Caco-2 (cell line): Measurements from ENCODE around the gene NR2E3. TPM values are rescaled to one million over a fixed set of nuclear protein-coding genes. Genes with fewer than 3 reads are reported as not detected.

Experiments
- BruUV-seq: library from RNA; stranded (reverse); fragments of 400-500 nt; replicated peaks from 2 replicates; lab custom pipeline; 2021; lab: Mats Ljungman, UMichigan
- CTCF ChIA-PET: fragments of 300-600 bp; sonication (Branson Sonifier 250); formaldehyde crosslinking; loops from one replicate; lab custom pipeline; 2022; ENCODE audit warnings: antibody characterized with exemption; lab: Charles Lee
- POLR2A ChIA-PET: fragments of 300-600 bp; sonication (Branson Sonifier 250); formaldehyde crosslinking; loops from one replicate; lab custom pipeline; 2022; ENCODE audit warnings: antibody characterized with exemption; lab: Charles Lee
- DNase-seq, 2 experiments: peaks; one replicate each; pipeline versions ENCODE4 v3.0.0 to v3.0.0-alpha.2; 2020 to 2022
- H3K27me3 ChIP-seq: replicated peaks from 2 replicates; pipeline ENCODE4 v1.6.0; 2011; ENCODE audit warnings: low read length; ENCODE audit not compliant: control insufficient read depth, insufficient read depth
- H3K36me3 ChIP-seq: 2 replicates; pipeline ENCODE4 v1.5.1; 2011; ENCODE audit warnings: low read length; ENCODE audit not compliant: control insufficient read depth, insufficient read depth
- H3K4me1 ChIP-seq: fragments of 250-450 bp; sonication (Bioruptor Pico); 2 replicates; pipeline ENCODE4 v1.5.1; 2020; ENCODE audit warnings: mild to moderate bottlenecking
- H3K4me3 ChIP-seq: 2 replicates; pipeline ENCODE4 v1.5.1; 2011; ENCODE audit warnings: low read depth, mild to moderate bottlenecking, control low read depth, low read length
- H3K9me3 ChIP-seq: fragments of 250-450 bp; sonication (Bioruptor Pico); 2 replicates; pipeline ENCODE4 v1.5.1; 2020; ENCODE audit warnings: mild to moderate bottlenecking, moderate library complexity
- H3K27ac Mint-ChIP-seq: one replicate; pipeline ENCODE4 v1.8.0; 2022; ENCODE audit warnings: mixed read lengths; ENCODE audit not compliant: unreplicated experiment
- H3K27me3 Mint-ChIP-seq: one replicate; pipeline ENCODE4 v1.8.0; 2022; ENCODE audit warnings: mixed read lengths; ENCODE audit not compliant: insufficient read depth, unreplicated experiment
- H3K36me3 Mint-ChIP-seq: one replicate; pipeline ENCODE4 v1.8.0; 2022; ENCODE audit warnings: mild to moderate bottlenecking, mixed read lengths; ENCODE audit not compliant: insufficient read depth, unreplicated experiment
- H3K4me1 Mint-ChIP-seq: one replicate; pipeline ENCODE4 v1.8.0; 2022; ENCODE audit warnings: low read depth, mixed read lengths; ENCODE audit not compliant: unreplicated experiment
- H3K4me3 Mint-ChIP-seq: one replicate; pipeline ENCODE4 v1.8.0; 2022; ENCODE audit warnings: mild to moderate bottlenecking, moderate library complexity, mixed read lengths; ENCODE audit not compliant: unreplicated experiment
- H3K9me3 Mint-ChIP-seq: one replicate; pipeline ENCODE4 v1.8.0; 2022; ENCODE audit warnings: mixed read lengths; ENCODE audit not compliant: unreplicated experiment
- intact Hi-C: fragments of 100-400 bp; cut with micrococcal nuclease; formaldehyde crosslinking; loops from one replicate; pipeline ENCODE4 v1.10.0; 2022; ENCODE audit not compliant: unreplicated experiment
- total RNA-seq: library from RNA; stranded (reverse); gene quantifications from 2 replicates; pipeline ENCODE4 v1.2.3, GENCODE V29; 2022
- TF ChIP-seq, protein P1 (sequence below), 2 experiments: fragments of 200-600 bp in 1 of 2; IDR thresholded peaks; 1 replicate in 1 of 2; 2 replicates in 1 of 2; pipeline versions ENCODE4 v1.5.1 to v1.8.0; 2011 to 2022; ENCODE audit warnings: antibody characterized with exemption in 1 of 2, control low read depth in 1 of 2, inconsistent platforms in 1 of 2, low read depth in 1 of 2, low read length in 1 of 2, mild to moderate bottlenecking in 1 of 2, moderate library complexity in 1 of 2; ENCODE audit not compliant: insufficient read depth in 1 of 2, severe bottlenecking in 1 of 2, unreplicated experiment in 1 of 2

NR2E3 gene
- total RNA-seq, 1 experiment from 2014 or later, result not detected

DNA sequence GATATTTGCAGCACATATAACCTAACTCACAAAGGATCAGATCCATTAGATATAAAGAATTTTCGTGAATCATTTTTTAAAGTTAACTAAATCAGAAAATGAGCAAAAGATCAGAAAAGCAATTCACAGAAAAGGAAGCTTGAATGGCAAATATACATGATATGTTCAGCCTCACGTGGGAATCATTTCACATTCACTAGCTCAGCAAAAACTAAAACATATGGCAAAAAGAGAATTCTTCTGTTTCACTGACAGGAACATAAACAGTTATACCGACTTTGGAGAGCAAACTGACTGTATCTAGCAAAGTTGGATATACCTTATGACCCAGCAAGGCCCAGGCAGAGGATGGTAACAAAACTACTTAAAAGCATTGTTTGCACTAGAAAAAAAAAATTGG, 34.0 kb upstream of the NR2E3 start:
- H3K4me1 ChIP-seq, result no peaks in the 10 kb centered on the region
- no peaks in the 10 kb centered on the region for H3K9me3 ChIP-seq
- ChIA-PET POLR2A (no interaction called here), CTCF (no interaction called here)
- no peak overlapping the region for H3K4me3 Mint-ChIP-seq
- no peak for DNase-seq
- H3K36me3 Mint-ChIP-seq, result no peaks in the 10 kb centered on the region
- TF ChIP-seq, protein P1, sequence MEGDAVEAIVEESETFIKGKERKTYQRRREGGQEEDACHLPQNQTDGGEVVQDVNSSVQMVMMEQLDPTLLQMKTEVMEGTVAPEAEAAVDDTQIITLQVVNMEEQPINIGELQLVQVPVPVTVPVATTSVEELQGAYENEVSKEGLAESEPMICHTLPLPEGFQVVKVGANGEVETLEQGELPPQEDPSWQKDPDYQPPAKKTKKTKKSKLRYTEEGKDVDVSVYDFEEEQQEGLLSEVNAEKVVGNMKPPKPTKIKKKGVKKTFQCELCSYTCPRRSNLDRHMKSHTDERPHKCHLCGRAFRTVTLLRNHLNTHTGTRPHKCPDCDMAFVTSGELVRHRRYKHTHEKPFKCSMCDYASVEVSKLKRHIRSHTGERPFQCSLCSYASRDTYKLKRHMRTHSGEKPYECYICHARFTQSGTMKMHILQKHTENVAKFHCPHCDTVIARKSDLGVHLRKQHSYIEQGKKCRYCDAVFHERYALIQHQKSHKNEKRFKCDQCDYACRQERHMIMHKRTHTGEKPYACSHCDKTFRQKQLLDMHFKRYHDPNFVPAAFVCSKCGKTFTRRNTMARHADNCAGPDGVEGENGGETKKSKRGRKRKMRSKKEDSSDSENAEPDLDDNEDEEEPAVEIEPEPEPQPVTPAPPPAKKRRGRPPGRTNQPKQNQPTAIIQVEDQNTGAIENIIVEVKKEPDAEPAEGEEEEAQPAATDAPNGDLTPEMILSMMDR (IDR thresholded peaks at IDR 0.05; ENCODE audit: insufficient read depth in 1 of 2, low read depth in 1 of 2, low read length in 1 of 2, severe bottlenecking in 1 of 2, unreplicated experiment in 1 of 2), result no peak
- BruUV-seq, result no TSS peak
- no peaks in the 10 kb centered on the region for H3K27me3 Mint-ChIP-seq
- no peak overlapping the region for H3K4me3 ChIP-seq
- intact Hi-C loops, result no loop called here
- H3K27ac Mint-ChIP-seq, result no peak overlapping the region
- H3K9me3 Mint-ChIP-seq, result no peaks in the 10 kb centered on the region
- H3K36me3 ChIP-seq, result no peaks in the 10 kb centered on the region
- H3K27me3 ChIP-seq, result no peaks in the 10 kb centered on the region
- H3K4me1 Mint-ChIP-seq, result peaks cover 7% of the 10 kb centered on the region

DNA sequence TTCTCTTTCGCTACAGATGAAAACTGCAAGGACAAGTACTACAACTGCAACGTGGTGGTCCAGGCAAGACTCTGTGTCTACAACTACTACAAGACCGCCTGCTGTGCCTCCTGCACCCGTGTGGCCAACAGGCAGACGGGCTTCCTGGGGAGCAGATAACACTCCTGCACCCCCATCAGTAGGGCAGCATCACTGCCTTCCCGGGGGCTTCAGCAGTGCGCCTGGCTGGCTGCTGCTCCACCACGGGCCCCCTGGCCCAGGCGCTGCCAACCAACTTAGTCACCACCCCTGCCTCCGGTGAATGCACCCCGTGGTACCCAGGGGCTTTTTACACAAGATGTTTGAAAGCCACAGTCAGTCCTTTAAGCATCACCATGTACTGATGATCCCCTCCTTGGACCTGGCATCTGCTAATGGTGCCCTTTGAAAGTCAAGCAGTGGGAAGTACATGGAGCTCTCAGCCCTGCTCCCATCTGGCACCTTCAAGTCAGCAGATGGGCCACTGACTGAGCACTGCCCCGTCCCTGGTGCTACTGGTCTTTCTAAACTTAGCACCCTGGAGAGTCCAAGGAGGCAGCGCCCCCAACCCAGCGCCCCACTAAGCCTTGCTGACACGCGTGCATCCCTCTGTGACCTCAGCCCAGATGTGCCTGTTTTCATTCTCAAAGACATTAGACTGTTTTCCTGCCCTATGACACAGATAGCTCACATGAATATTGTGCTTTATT, 33.0 kb upstream of the NR2E3 start:
- TF ChIP-seq, protein P1 (IDR thresholded peaks at IDR 0.05; ENCODE audit: insufficient read depth in 1 of 2, low read depth in 1 of 2, low read length in 1 of 2, severe bottlenecking in 1 of 2, unreplicated experiment in 1 of 2), result no peak
- CTCF ChIA-PET, result no interaction called here
- POLR2A ChIA-PET, result no interaction called here
- DNase-seq, result no peak
- intact Hi-C loops, result no loop called here
- no peaks in the 10 kb centered on the region for H3K36me3 Mint-ChIP-seq
- H3K27me3 ChIP-seq, result no peaks in the 10 kb centered on the region
- no peaks in the 10 kb centered on the region for H3K36me3 ChIP-seq
- no peak overlapping the region for H3K27ac Mint-ChIP-seq
- H3K4me3 ChIP-seq, result no peak overlapping the region
- H3K9me3 ChIP-seq, result no peaks in the 10 kb centered on the region
- H3K4me1 Mint-ChIP-seq, result peaks cover 7% of the 10 kb centered on the region
- no peak overlapping the region for H3K4me3 Mint-ChIP-seq
- no peaks in the 10 kb centered on the region for H3K9me3 Mint-ChIP-seq
- no peaks in the 10 kb centered on the region for H3K4me1 ChIP-seq
- H3K27me3 Mint-ChIP-seq, result no peaks in the 10 kb centered on the region
- no TSS peak for BruUV-seq

DNA sequence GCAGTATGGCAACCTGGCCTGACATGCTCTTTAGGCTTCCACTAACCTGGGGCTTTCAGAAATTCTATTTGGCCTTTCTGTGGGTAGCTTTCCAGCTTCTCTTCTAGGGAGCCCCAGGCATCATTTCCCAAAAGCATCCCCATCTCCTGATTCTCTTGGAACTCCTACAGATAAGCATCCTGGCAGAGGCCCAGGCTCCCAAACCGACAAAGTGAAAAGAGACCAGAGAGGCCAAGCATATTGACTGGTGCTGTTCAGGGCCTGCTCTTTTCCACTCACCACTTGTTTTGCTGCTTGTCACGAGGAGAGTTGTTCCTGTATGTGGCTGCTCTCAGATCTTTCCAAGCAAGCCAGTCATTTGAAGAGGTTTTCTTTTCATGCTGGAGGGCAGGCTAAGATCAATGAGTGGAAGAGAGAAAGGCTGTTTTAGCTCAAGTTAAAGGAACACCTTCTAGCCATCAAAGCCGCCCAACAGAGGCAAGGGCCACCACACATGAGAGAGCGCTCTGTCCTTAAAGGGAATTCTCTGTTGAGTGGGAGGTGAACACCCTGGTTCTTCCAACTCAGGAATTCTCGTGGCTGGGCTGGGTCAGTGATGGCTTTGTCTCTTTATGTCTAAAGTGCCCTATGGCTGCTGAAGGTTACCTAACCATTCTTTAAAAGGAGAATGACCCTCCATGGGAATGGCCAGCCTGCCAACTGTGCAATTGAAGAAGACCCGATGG, 31.1 kb upstream of the NR2E3 start:
- Mint-ChIP-seq H3K27ac (no peak overlapping the region), H3K4me3 (no peak overlapping the region), H3K36me3 (no peaks in the 10 kb centered on the region), H3K27me3 (no peaks in the 10 kb centered on the region), H3K4me1 (peaks cover 7% of the 10 kb centered on the region), H3K9me3 (no peaks in the 10 kb centered on the region)
- H3K4me1 ChIP-seq, result no peaks in the 10 kb centered on the region
- H3K4me3 ChIP-seq, result no peak overlapping the region
- intact Hi-C loops, result no loop called here
- no TSS peak for BruUV-seq
- H3K27me3 ChIP-seq, result no peaks in the 10 kb centered on the region
- TF ChIP-seq, protein P1 (IDR thresholded peaks at IDR 0.05; ENCODE audit: insufficient read depth in 1 of 2, low read depth in 1 of 2, low read length in 1 of 2, severe bottlenecking in 1 of 2, unreplicated experiment in 1 of 2), result no peak
- DNase-seq, result no peak
- H3K9me3 ChIP-seq, result no peaks in the 10 kb centered on the region
- ChIA-PET POLR2A (no interaction called here), CTCF (interaction anchor here (0.6 to 0.7 kb wide), 3 partner anchors 23 to 263 kb away, joined by 3 to 4 read pairs (median 3); no protein-coding TSS in a partner anchor)
- H3K36me3 ChIP-seq, result no peaks in the 10 kb centered on the region
